ENCODE measurements around the gene LDB2. TPM values are rescaled to one million over a fixed set of nuclear protein-coding genes. Genes with fewer than 3 reads are reported as not detected.

Gene LDB2
- 133 TPM for total RNA-seq

DNA sequence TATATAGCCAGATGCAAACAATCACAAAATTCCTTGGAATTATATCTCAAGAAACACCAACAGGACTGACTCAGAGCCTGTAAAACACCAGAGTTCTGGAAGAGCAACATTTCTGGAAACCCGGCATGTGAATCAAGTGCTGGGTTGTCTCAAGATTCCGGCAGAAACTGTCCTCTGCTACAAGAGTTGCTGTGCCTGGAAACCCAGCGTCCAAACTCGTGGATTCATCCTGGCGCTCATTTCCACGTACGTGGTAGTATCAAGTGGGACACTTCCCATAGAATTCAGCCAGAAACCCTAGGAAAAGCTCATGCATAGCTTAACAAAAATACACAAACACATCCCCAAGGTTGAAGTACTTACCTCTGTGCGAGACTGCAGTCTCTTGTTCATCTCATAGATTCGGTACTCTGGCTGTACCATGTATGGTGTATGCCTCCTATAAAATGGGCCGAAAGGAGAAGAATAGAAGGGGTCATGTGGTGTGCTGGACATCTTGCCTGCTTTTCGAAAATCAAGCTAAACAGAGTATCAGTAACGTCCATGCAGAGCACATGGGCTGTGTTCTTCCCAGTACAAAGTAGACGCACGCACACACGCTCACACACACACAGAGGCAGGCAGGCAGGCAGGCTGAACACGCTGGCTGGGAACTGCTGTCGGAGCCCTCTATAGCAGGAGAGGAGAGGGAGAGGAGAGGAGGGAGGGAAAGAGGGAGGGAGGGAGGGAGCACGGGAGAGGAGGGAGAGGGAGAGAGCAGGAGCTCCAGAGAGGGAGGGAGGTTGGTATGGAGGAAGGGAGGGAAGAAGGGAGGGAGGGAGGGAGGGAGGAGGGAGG is at the start of gene LDB2:
TSS of gene LDB2 (minus strand) at position 655 of the 837 bp plus-strand sequence.

